Mucosa of descending colon (tissue), 3 donors: ENCODE measurements around the gene DZIP3. TPM values are rescaled to one million over a fixed set of nuclear protein-coding genes. Genes with fewer than 3 reads are reported as not detected.

ENCODE experiments used
- ATAC-seq: fragments of 200-7000 bp; cut with Tn5 transposase; one replicate; pipeline ENCODE4 v1.9.1; 2020; ENCODE audit warnings: mild to moderate bottlenecking, moderate library complexity
- DNase-seq, 3 donors: peaks; one replicate each; pipeline ENCODE4 v3.0.0-alpha.2; 2020
- H3K36me3 ChIP-seq: fragments of 200-600 bp; one replicate; pipeline ENCODE4 v1.8.0; 2021; ENCODE audit warnings: low read depth, mild to moderate bottlenecking
- H3K4me1 ChIP-seq: fragments of 200-600 bp; one replicate; pipeline ENCODE4 v1.8.0; 2021; ENCODE audit warnings: low read depth, mild to moderate bottlenecking
- H3K4me3 ChIP-seq: fragments of 200-600 bp; one replicate; pipeline ENCODE4 v1.8.0; 2021; ENCODE audit warnings: mild to moderate bottlenecking
- H3K9me3 ChIP-seq: fragments of 200-600 bp; one replicate; pipeline ENCODE4 v1.8.0; 2021; ENCODE audit warnings: mild to moderate bottlenecking
- intact Hi-C, 2 donors: fragments of 100-400 bp; cut with DNase I in 1 of 2; cut with micrococcal nuclease in 1 of 2; formaldehyde crosslinking; loops; one replicate each; pipeline versions ENCODE4 v1.11.0 to v1.11.1; 2022; cut with DNase I, micrococcal nuclease
- total RNA-seq, 3 donors: library from RNA; stranded (reverse); fragmentation: NEBNext Ultra II Directional in 2 of 3; extraction: Animal tissue kit (Norgen Biotek cat#: 25700) in 2 of 3; gene quantifications; one replicate each; pipeline versions ENCODE4 v1.2.1 to v1.2.4, GENCODE V29; 2021 to 2023
- TF ChIP-seq, protein P1 (sequence below): fragments of 200-600 bp; IDR thresholded peaks from one replicate; pipeline ENCODE4 v1.8.0; 2022; ENCODE audit warnings: antibody characterized with exemption, mild to moderate bottlenecking
- donor health status: DM: no; HTN: no; CAD: no; lungs with moderate emphysema.
- donor health status: DM: no; HTN: no; CAD: no.
- donor health status: DM: no; HTN: yes; CAD: no.

The DZIP3 gene
- total RNA-seq, 3 donors from 2014 or later = 7.8 to 11.7 (median 8.2) TPM

DNA sequence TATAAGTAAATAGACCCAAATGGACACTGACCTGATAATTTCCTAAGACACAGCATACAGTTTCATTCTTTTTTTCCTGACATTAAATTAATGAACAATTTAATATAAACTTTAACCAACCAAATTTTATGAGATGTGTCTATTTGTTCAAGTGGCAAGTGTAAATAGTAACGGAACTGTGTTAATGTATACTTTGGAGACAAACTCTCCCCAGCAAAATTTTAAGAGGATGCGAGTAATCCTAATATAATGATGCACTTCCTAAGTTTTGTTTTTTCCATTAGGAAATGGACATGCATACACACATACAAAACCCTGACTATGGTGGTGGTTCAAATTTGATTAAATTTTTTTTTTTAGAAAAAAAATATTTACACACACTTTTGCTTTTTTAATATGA, 40.6 kb upstream of the DZIP3 start:
- DNase-seq = no peak
- TF ChIP-seq, protein P1, sequence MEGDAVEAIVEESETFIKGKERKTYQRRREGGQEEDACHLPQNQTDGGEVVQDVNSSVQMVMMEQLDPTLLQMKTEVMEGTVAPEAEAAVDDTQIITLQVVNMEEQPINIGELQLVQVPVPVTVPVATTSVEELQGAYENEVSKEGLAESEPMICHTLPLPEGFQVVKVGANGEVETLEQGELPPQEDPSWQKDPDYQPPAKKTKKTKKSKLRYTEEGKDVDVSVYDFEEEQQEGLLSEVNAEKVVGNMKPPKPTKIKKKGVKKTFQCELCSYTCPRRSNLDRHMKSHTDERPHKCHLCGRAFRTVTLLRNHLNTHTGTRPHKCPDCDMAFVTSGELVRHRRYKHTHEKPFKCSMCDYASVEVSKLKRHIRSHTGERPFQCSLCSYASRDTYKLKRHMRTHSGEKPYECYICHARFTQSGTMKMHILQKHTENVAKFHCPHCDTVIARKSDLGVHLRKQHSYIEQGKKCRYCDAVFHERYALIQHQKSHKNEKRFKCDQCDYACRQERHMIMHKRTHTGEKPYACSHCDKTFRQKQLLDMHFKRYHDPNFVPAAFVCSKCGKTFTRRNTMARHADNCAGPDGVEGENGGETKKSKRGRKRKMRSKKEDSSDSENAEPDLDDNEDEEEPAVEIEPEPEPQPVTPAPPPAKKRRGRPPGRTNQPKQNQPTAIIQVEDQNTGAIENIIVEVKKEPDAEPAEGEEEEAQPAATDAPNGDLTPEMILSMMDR = no peak
- Histone ChIP-seq H3K36me3 (no peaks in the 10 kb centered on the region), H3K4me1 (no peaks in the 10 kb centered on the region), H3K4me3 (no peak overlapping the region), H3K9me3 (no peaks in the 10 kb centered on the region)
- intact Hi-C loops = no loop called here
- ATAC-seq = no peak

DNA sequence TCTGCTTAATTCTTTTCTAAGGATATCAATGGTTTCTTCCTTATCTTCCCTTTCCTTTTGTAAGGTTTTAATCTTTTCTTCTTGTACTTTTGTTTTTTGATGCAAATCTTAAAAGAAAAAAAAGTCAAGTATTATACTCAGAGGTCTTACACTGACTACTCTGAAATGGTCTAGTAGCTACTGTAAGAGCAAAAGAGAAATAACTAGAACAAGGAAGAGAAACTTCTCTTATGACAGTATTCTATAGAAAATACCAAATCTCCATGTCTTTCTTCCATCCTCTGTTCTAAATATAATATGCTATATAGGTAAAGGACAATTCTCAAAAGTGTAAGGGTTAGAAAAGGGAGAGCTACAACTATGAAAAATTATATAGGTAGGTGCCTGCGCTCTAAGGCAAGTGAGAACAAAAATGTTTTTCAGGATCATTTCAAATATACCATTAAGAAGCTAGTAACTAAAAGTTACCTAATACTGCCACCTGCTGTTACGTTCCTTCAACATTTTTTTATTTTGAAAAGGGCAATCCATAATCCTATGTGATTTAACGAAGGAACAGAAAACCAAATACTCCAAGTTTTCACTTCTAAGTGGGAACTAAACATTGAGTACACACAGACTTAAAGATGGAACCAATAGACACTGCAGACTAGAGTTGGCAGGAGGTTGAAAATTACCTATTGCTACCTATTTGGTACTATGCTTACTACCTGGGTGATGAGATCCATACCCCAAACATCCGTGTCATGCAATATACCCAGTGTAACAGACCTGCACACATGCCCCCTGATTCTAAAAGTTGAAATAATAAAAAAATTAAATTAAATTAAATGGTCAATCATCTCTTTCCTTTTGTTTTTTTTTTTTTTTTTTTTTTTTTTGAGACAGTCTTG, 37.0 kb upstream of the DZIP3 start:
- Histone ChIP-seq H3K9me3 (no peaks in the 10 kb centered on the region), H3K36me3 (no peaks in the 10 kb centered on the region), H3K4me1 (no peaks in the 10 kb centered on the region), H3K4me3 (no peak overlapping the region)
- ATAC-seq (peak; percentile 59), DNase-seq (peak in 1 of 3 donors; percentile 57)
- TF ChIP-seq, protein P1 = peak; percentile 13
- intact Hi-C loops = loop anchor here (5.0 to 10.0 kb wide), 2 partner anchors 58 to 60 kb away; no protein-coding TSS in a partner anchor

DNA sequence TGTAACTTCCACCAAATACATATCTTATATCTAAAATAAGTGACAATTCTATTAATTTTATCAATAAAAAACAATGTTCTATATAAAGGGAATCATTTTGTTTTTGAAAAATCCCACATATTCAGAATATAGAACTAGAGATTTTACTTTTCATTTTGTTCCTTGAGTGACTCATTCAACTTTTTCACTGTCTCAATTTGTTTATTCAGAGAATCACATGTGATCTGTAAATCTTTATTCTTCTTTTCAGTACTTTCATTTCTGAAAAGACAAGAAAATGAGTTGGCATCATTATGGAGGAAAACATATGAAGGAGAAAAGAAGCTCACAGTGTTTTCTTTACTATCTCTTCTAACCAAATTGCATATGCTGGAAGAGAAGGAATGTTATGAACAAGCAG, 35.3 kb upstream of the DZIP3 start:
- no peaks in the 10 kb centered on the region for H3K36me3 ChIP-seq
- TF ChIP-seq, protein P1 = no peak
- no peaks in the 10 kb centered on the region for H3K9me3 ChIP-seq
- H3K4me3 ChIP-seq = no peak overlapping the region
- intact Hi-C loops = loop anchor here (5.0 to 10.0 kb wide), 2 partner anchors 59 to 62 kb away; no protein-coding TSS in a partner anchor
- peak; percentile 34 for ATAC-seq
- H3K4me1 ChIP-seq = no peaks in the 10 kb centered on the region
- no peak for DNase-seq

DNA sequence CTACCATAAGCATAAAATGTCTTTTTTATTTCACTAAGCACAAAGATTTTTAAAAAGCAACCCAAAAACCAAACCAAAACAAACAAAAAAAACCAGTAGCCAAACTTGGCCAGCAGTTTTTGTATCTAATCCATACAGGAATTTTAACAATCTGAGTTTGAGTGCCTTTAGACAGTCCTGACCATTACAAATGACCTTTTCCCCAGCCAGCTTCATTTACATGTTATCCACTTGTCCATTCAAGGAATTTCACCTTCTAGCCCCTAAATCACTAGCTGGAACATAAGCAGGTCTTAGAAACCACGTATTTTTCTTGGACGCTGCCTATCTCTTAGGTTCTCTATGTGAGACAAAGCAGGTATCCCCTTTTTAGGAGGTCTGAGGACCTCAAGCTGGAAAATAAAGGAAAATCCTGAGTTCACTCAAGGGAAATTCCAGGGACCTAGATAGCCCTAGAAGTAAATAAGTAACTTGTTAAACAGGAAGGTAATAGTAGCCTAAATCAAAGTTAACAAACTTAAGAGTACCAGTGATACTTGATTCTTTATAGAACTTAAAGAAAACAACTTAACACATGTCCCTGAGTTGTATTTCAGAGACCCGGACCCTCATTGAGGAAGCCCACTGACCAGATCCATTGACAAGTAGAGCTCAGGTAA, 34.5 kb upstream of the DZIP3 start:
- Histone ChIP-seq H3K4me1 (no peaks in the 10 kb centered on the region), H3K36me3 (no peaks in the 10 kb centered on the region), H3K9me3 (no peaks in the 10 kb centered on the region), H3K4me3 (no peak overlapping the region)
- peak in 1 of 3 donors; percentile 5 for DNase-seq
- intact Hi-C loops = loop anchor here (5.0 to 10.0 kb wide), 2 partner anchors 60 to 63 kb away; no protein-coding TSS in a partner anchor
- TF ChIP-seq, protein P1 = no peak
- peak; percentile 75 for ATAC-seq

DNA sequence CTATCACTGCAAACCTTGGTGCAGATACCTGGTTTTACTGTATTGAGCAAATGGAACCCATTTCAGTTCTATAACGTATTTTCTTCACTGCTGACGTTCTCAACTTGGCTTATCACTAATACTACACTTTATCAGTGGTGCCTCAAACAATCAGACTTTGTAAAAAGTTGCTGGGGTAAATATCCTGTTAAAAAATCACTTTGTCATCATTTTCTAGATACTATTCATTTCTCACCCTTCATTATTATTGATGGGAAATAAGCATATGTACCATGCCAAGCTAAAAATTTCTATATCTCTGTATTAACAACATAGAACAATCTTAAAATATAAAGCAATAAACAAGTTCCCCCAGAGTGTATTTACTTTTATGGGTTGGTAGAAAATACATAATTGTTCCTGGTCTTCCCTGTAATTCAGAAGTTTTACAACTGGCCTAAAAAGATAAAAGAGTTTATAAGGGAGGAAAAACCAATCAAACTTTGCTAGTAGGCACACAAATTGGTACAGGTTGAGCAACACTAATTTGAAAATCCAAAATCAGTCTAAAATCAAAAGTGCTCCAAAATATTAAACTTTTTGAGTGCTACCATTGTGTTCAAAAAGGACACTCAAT, 33.4 kb upstream of the DZIP3 start:
- ATAC-seq (peak; percentile 54), DNase-seq (no peak)
- H3K4me3 ChIP-seq = no peak overlapping the region
- no peaks in the 10 kb centered on the region for H3K4me1 ChIP-seq
- H3K36me3 ChIP-seq = no peaks in the 10 kb centered on the region
- intact Hi-C loops = loop anchor here in 1 of 2 donors (10.0 kb wide), 1 partner anchor 61 kb away; no protein-coding TSS in a partner anchor
- no peaks in the 10 kb centered on the region for H3K9me3 ChIP-seq
- TF ChIP-seq, protein P1 = no peak
